GM06990 (cell line): Measurements from ENCODE around the gene RNF43.
A peak's percentile ranks its signal among the peaks of the same experiment; 100 is the strongest.

Experiments used
- DNase-seq: peaks from one replicate; pipeline ENCODE4 v3.0.0-alpha.2; 2011; ENCODE audit not compliant: insufficient read length; ENCODE audit errors: extremely low read depth
- H3K27me3 ChIP-seq: replicated peaks from 2 replicates; pipeline ENCODE4 v1.6.0; 2011; ENCODE audit warnings: low read length; ENCODE audit not compliant: control insufficient read depth, insufficient read depth
- H3K36me3 ChIP-seq: 2 replicates; pipeline ENCODE4 v1.5.1; 2011; ENCODE audit warnings: low read length; ENCODE audit not compliant: control insufficient read depth, insufficient read depth
- H3K4me3 ChIP-seq: replicated peaks from 2 replicates; pipeline ENCODE4 v1.5.1; 2011; ENCODE audit warnings: low read depth, mild to moderate bottlenecking, control low read depth, low read length
- CTCF ChIP-seq: IDR thresholded peaks from 2 replicates; pipeline ENCODE4 v1.5.1; 2011; ENCODE audit warnings: low read length, control low read depth, mild to moderate bottlenecking, inconsistent platforms; ENCODE audit not compliant: insufficient read depth, poor library complexity, severe bottlenecking

Gene RNF43

GRCh38 chr17:58436805-58437239, 19.5 kb upstream of the RNF43 start:
- TF ChIP-seq CTCF: no peak
- H3K27me3 ChIP-seq: no peaks in the 10 kb centered on the region
- H3K4me3 ChIP-seq: no peak overlapping the region

GRCh38 chr17:58436245-58436644, 18.9 kb upstream of the RNF43 start:
- no peaks in the 10 kb centered on the region for H3K27me3 ChIP-seq

More at GRCh38 chr17:58436805-58437239, 19.5 kb upstream of the RNF43 start:
- DNase-seq: no peak
- H3K36me3 ChIP-seq: no peaks in the 10 kb centered on the region

GRCh38 chr17:58432806-58433573, 15.7 kb upstream of the RNF43 start:
- TF ChIP-seq CTCF: peak; percentile 16
- Histone ChIP-seq H3K36me3 (no peaks in the 10 kb centered on the region), H3K27me3 (no peaks in the 10 kb centered on the region), H3K4me3 (no peak overlapping the region)
- no peak for DNase-seq

More at GRCh38 chr17:58436245-58436644, 18.9 kb upstream of the RNF43 start:
- Histone ChIP-seq H3K4me3 (no peak overlapping the region), H3K36me3 (no peaks in the 10 kb centered on the region)
- no peak for TF ChIP-seq CTCF
- no peak for DNase-seq

- TF ChIP-seq CTCF: no peak
- no peaks in the 10 kb centered on the region for H3K27me3 ChIP-seq
- no peaks in the 10 kb centered on the region for H3K36me3 ChIP-seq
- DNase-seq: no peak
- H3K4me3 ChIP-seq: no peak overlapping the region
These were observed 10.5 kb upstream of the RNF43 start for GRCh38 chr17:58427807-58428206.

- no peak for DNase-seq
- no peak for TF ChIP-seq CTCF
- no peak overlapping the region for H3K4me3 ChIP-seq
These were observed 4.4 kb upstream of the RNF43 start for GRCh38 chr17:58421711-58422110.

More at GRCh38 chr17:58421711-58422110, 4.4 kb upstream of the RNF43 start:
- H3K27me3 ChIP-seq: no peaks in the 10 kb centered on the region
- H3K36me3 ChIP-seq: no peaks in the 10 kb centered on the region
